Kidney epithelial cell (primary cell): ENCODE measurements around the gene CORT. TPM values are rescaled to one million over a fixed set of nuclear protein-coding genes. Genes with fewer than 3 reads are reported as not detected.
"Not testable (repeated sequence)": the region's sequence is repeated elsewhere in the genome, so short reads cannot be mapped to it uniquely, and the experiment has no call there.

Source experiments
- DNase-seq: peaks from one replicate; pipeline ENCODE4 v3.0.0-alpha.2; 2010; ENCODE audit warnings: low read depth
- H3K27me3 ChIP-seq: 2 replicates; pipeline ENCODE4 v1.6.0; 2011; ENCODE audit warnings: low read length; ENCODE audit not compliant: control insufficient read depth, insufficient read depth
- H3K36me3 ChIP-seq: 2 replicates; pipeline ENCODE4 v1.5.1; 2011; ENCODE audit warnings: low read length; ENCODE audit not compliant: control insufficient read depth, insufficient read depth
- H3K4me3 ChIP-seq: 2 replicates; pipeline ENCODE4 v1.5.1; 2011; ENCODE audit warnings: low read depth, mild to moderate bottlenecking, control low read depth, low read length
- CTCF ChIP-seq: IDR thresholded peaks from 2 replicates; pipeline ENCODE4 v1.5.1; 2011; ENCODE audit warnings: mild to moderate bottlenecking, moderate library complexity, low read length, control low read depth, inconsistent platforms; ENCODE audit not compliant: insufficient read depth, poor library complexity, severe bottlenecking
- total RNA-seq: library from RNA; depleted of rRNA; stranded (reverse); fragments of >200 nt; gene quantifications from 2 replicates; pipeline ENCODE4 v1.2.3, GENCODE V29; 2015

CORT gene
- not detected in 2 replicates for total RNA-seq

- Histone ChIP-seq H3K36me3 (no peaks in the 10 kb centered on the region), H3K4me3 (no peak within 1 kb of the TSS)
- TF ChIP-seq CTCF: no peak
These were observed at the start of gene CORT for GRCh38 chr1:10449751-10450150. Gene CORT, plus strand, starts transcription at chr1:10450031. Its CDS starts 193 bp downstream, at chr1:10450224.

GRCh38 chr1:10401281-10401680, 48.5 kb upstream of the CORT start:
- TF ChIP-seq CTCF: no peak
- Histone ChIP-seq H3K4me3 (no peak overlapping the region), H3K27me3 (no peaks in the 10 kb centered on the region), H3K36me3 (peaks cover 1% of the 10 kb centered on the region)
- DNase-seq: no peak

More at GRCh38 chr1:10449751-10450150, at the start of gene CORT:
- H3K27me3 ChIP-seq: no peaks in the 10 kb centered on the region
- no peak for DNase-seq

GRCh38 chr1:10402729-10403274, 47.0 kb upstream of the CORT start:
- H3K27me3 ChIP-seq: no peaks in the 10 kb centered on the region
- peaks cover 1% of the 10 kb centered on the region for H3K36me3 ChIP-seq
- no peak for DNase-seq
- no peak overlapping the region for H3K4me3 ChIP-seq
- TF ChIP-seq CTCF: no peak

- H3K4me3 ChIP-seq: no peak overlapping the region
- H3K36me3 ChIP-seq: peaks cover 6% of the 10 kb centered on the region
- no peaks in the 10 kb centered on the region for H3K27me3 ChIP-seq
- no peak for DNase-seq
- TF ChIP-seq CTCF: no peak
These were observed 42.6 kb upstream of the CORT start for GRCh38 chr1:10407201-10407600.

GRCh38 chr1:10415211-10415930, 34.5 kb upstream of the CORT start:
- DNase-seq: no peak
- no peak for TF ChIP-seq CTCF

GRCh38 chr1:10415967-10416366, 33.9 kb upstream of the CORT start:
- not testable (repeated sequence) for H3K36me3 ChIP-seq, H3K27me3 ChIP-seq, DNase-seq, H3K4me3 ChIP-seq

More at GRCh38 chr1:10415211-10415930, 34.5 kb upstream of the CORT start:
- peaks cover 5% of the 10 kb centered on the region for H3K36me3 ChIP-seq
- no peak overlapping the region for H3K4me3 ChIP-seq
- H3K27me3 ChIP-seq: no peaks in the 10 kb centered on the region

- not testable (repeated sequence) for H3K36me3 ChIP-seq, H3K27me3 ChIP-seq, H3K4me3 ChIP-seq, DNase-seq
These were observed 31.1 kb upstream of the CORT start for GRCh38 chr1:10418741-10419140.
